VCaP (cell line): ENCODE measurements around the gene DPF3.

Experiments used
- H3K27ac ChIP-seq: fragments of 450-650 bp; 2 replicates; pipeline ENCODE4 v1.5.1; 2017
- TF ChIP-seq, protein P1 (sequence below): fragments of 450-650 bp; conservative IDR thresholded peaks from 2 replicates; pipeline ENCODE4 v1.5.1; 2017; ENCODE audit warnings: mild to moderate bottlenecking, moderate library complexity

DPF3 gene

DNA sequence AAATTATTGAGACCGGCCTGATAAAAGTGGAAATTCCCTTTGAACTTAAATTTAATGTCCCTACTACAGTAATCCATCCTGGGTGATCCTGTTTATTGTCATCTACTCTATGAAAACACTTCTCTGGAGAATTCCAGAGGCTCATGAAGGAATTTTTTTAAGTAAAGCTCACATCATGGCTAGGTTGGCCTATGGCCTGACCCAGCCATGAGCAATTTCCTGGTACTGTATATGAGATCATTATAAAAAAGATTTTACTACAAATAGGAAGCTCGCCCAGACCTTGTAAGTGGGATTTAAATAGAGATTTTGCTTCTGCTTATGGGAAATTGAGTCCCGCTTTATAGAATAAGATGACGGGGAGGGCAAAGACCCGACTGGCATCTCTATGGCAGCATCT, 215.5 kb downstream of the DPF3 start:
- TF ChIP-seq, protein P1, sequence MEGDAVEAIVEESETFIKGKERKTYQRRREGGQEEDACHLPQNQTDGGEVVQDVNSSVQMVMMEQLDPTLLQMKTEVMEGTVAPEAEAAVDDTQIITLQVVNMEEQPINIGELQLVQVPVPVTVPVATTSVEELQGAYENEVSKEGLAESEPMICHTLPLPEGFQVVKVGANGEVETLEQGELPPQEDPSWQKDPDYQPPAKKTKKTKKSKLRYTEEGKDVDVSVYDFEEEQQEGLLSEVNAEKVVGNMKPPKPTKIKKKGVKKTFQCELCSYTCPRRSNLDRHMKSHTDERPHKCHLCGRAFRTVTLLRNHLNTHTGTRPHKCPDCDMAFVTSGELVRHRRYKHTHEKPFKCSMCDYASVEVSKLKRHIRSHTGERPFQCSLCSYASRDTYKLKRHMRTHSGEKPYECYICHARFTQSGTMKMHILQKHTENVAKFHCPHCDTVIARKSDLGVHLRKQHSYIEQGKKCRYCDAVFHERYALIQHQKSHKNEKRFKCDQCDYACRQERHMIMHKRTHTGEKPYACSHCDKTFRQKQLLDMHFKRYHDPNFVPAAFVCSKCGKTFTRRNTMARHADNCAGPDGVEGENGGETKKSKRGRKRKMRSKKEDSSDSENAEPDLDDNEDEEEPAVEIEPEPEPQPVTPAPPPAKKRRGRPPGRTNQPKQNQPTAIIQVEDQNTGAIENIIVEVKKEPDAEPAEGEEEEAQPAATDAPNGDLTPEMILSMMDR = no peak
- H3K27ac ChIP-seq = no peak overlapping the region

DNA sequence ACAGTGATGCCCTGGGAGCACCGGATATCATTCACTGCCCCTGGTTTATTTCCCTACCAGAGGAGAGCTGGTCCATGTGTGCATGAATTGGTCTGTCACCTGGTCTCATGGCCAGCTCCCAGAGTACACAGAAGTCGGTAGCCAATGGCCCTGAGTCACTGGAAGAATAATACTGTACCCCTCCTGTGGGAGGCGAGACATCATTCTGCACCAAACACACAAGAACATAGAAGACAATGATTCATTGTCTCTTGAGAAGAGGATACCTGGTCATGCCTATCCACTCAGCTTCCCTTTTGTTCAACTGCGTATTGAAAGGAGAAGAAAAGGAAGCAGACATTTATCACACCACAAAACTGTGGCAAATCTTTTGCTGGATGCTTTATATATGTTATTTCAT, 216.2 kb downstream of the DPF3 start:
- no peak overlapping the region for H3K27ac ChIP-seq
- TF ChIP-seq, protein P1 = no peak

DNA sequence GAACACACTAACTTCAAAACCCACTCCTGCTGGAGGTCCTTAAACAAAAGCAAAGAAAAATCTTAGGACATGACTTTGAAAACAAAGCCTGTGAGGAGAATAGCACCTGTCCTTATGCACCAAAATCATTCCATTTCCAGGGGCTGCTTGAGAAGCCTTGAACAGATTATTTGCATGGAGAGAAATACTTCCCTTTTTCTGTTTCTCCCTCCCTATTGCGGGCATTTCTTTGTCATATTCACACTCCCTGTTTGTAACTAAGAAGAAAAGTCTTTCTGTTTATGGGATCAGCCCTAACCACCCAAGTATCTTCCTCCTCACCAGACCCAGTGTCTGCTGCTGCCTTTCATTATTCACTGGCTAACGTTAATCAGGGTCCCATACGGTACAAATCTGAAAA, 218.8 kb downstream of the DPF3 start:
- TF ChIP-seq, protein P1 = no peak
- H3K27ac ChIP-seq = no peak overlapping the region

DNA sequence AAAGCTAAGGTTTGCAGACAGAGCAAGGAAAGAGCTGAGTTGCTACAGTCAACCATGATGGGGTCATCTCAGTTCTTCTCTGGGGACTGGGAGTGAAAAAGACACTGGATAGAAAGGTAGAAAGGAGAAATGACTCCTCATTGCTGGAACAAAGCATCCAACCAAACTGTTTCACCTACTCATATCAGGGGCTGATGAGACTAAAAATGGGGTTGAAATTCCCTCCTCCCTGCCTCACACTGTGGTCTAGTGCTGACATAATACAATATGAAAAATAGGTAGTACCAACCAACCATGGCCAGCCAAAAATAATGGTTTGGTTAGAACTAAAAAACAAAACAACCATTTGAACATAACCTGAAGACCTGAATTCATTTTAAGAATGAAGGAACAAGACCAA, 220.7 kb downstream of the DPF3 start:
- H3K27ac ChIP-seq = no peak overlapping the region
- TF ChIP-seq, protein P1 = no peak

DNA sequence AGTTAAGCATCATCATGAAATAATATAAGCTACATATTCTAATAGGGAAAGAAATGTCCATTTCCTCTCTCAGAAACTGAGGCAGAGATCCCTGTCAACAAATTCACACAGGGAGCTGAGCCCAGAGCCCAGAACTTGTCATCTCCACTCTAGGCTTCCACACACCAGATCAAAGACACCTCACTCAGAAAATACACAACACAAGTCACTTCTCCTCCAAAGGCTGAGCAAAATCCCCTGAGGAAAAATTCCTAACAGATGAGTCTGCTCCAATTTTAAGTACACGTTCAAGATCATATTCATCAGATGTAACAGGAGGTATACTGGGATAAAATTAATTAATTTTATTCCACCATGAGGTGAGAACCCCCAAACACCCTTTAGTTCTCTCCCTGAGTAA, 227.3 kb downstream of the DPF3 start:
- no peak overlapping the region for H3K27ac ChIP-seq
- TF ChIP-seq, protein P1 = no peak

DNA sequence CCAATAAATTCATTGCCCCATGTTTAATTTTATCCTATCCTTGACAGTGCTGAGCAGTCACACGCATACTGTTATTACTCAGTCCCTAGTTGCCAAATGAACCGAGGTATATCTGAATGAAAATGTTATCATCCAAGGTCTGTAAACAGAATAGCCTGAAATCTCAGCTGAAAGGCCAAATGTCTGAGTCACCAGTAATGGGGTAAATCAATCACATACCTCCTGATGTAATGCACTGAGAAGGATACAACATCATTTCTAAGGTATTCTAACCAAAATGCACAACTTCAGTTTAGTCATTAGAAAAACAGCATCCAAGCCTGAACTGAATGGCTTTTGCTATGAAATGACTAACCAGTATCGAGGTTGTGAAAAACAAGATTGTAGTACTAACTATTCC, 228.6 kb downstream of the DPF3 start:
- H3K27ac ChIP-seq = no peak overlapping the region
- TF ChIP-seq, protein P1 = no peak

DNA sequence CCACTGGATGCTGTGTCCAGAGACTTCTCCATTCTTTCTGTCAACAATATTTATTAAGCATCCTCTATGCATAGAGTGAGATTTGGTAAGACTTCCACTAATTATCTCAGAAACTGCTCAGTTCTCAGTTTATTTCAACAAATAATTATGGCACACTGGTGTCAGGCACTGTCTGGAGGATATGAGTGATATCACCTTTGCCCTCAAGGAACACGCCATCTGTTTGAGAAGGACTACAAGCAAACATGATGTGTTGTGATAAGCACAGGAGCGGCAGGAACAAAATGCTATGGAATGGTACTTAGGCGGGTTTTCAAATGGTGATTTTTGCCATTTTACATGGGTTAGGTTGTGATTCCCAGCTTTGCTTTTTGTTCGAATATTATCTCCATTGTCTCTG, 229.2 kb downstream of the DPF3 start:
- no peak overlapping the region for H3K27ac ChIP-seq
- TF ChIP-seq, protein P1 = no peak
